Measurements from ENCODE around the gene YWHAG.
"Not testable (repeated sequence)": the region's sequence is repeated elsewhere in the genome, so short reads cannot be mapped to it uniquely, and the experiment has no call there.

The YWHAG gene

GRCh38 chr7:76397409-76398183 is 38.8 kb upstream of the YWHAG start:
- H2AFZ ChIP-seq (ENCODE audit: low read length): no peak overlapping the region
- H3K9me2 ChIP-seq (replicated peaks; ENCODE audit: low read depth, low read length): no peaks in the 10 kb centered on the region
- TF ChIP-seq EZH2phosphoT487 (IDR thresholded peaks at IDR 0.05; ENCODE audit: borderline replicate concordance) (no peak), CTCF (conservative IDR thresholded peaks at IDR 0.05; ENCODE audit: low read length) (no peak)
- H4K20me1 ChIP-seq (ENCODE audit: insufficient read depth, low read length, poor library complexity, severe bottlenecking): no peaks in the 10 kb centered on the region
- H3K9ac ChIP-seq (ENCODE audit: low read depth, low read length, poor library complexity, severe bottlenecking): no peak overlapping the region
- H3K9me3 ChIP-seq (ENCODE audit: insufficient read depth, low read depth, low read length): no peaks in the 10 kb centered on the region
- no peaks in the 10 kb centered on the region for H3K79me2 ChIP-seq (ENCODE audit: insufficient read depth, low read length)
- H3K4me1 ChIP-seq (ENCODE audit: insufficient read depth, low read length, poor library complexity, severe bottlenecking): peaks cover 6% of the 10 kb centered on the region
- no peaks in the 10 kb centered on the region for H3K36me3 ChIP-seq (ENCODE audit: insufficient read depth, low read length)
- H3F3A ChIP-seq (ENCODE audit: low read depth): no peaks in the 10 kb centered on the region
- H3K27me3 ChIP-seq (ENCODE audit: insufficient read depth, low read length, poor library complexity, severe bottlenecking): no peaks in the 10 kb centered on the region
- no peak overlapping the region for H3K4me2 ChIP-seq (ENCODE audit: low read depth, low read length, poor library complexity, severe bottlenecking)
- H3K4me3 ChIP-seq (ENCODE audit: low read length, poor library complexity, severe bottlenecking): no peak overlapping the region

- Histone ChIP-seq H3K27me3 (ENCODE audit: insufficient read depth, low read length, poor library complexity, severe bottlenecking) (no peaks in the 10 kb centered on the region), H3K79me2 (ENCODE audit: insufficient read depth, low read length) (no peaks in the 10 kb centered on the region), H3K4me2 (ENCODE audit: low read depth, low read length, poor library complexity, severe bottlenecking) (no peak overlapping the region), H3K9me3 (ENCODE audit: insufficient read depth, low read depth, low read length) (no peaks in the 10 kb centered on the region), H4K20me1 (ENCODE audit: insufficient read depth, low read length, poor library complexity, severe bottlenecking) (no peaks in the 10 kb centered on the region), H3K4me1 (ENCODE audit: insufficient read depth, low read length, poor library complexity, severe bottlenecking) (peaks cover 9% of the 10 kb centered on the region), H3K36me3 (ENCODE audit: insufficient read depth, low read length) (no peaks in the 10 kb centered on the region), H3K9me2 (replicated peaks; ENCODE audit: low read depth, low read length) (no peaks in the 10 kb centered on the region), H3K4me3 (ENCODE audit: low read length, poor library complexity, severe bottlenecking) (no peak overlapping the region), H2AFZ (ENCODE audit: low read length) (no peak overlapping the region), H3F3A (ENCODE audit: low read depth) (no peaks in the 10 kb centered on the region), H3K9ac (ENCODE audit: low read depth, low read length, poor library complexity, severe bottlenecking) (no peak overlapping the region)
- TF ChIP-seq CTCF (conservative IDR thresholded peaks at IDR 0.05; ENCODE audit: low read length) (no peak), EZH2phosphoT487 (IDR thresholded peaks at IDR 0.05; ENCODE audit: borderline replicate concordance) (no peak)
Measured at GRCh38 chr7:76396864-76397263, 38.1 kb upstream of the YWHAG start.

- H3K4me2 ChIP-seq (ENCODE audit: low read depth, low read length, poor library complexity, severe bottlenecking): no peak overlapping the region
- no peaks in the 10 kb centered on the region for H4K20me1 ChIP-seq (ENCODE audit: insufficient read depth, low read length, poor library complexity, severe bottlenecking)
- H2AFZ ChIP-seq (ENCODE audit: low read length): no peak overlapping the region
- H3K9me3 ChIP-seq (ENCODE audit: insufficient read depth, low read depth, low read length): no peaks in the 10 kb centered on the region
- H3K36me3 ChIP-seq (ENCODE audit: insufficient read depth, low read length): no peaks in the 10 kb centered on the region
- TF ChIP-seq EZH2phosphoT487 (IDR thresholded peaks at IDR 0.05; ENCODE audit: borderline replicate concordance): no peak
- no peak for TF ChIP-seq CTCF (conservative IDR thresholded peaks at IDR 0.05; ENCODE audit: low read length)
- peaks cover 9% of the 10 kb centered on the region for H3K4me1 ChIP-seq (ENCODE audit: insufficient read depth, low read length, poor library complexity, severe bottlenecking)
- H3F3A ChIP-seq (ENCODE audit: low read depth): no peaks in the 10 kb centered on the region
- no peak overlapping the region for H3K4me3 ChIP-seq (ENCODE audit: low read length, poor library complexity, severe bottlenecking)
- no peaks in the 10 kb centered on the region for H3K79me2 ChIP-seq (ENCODE audit: insufficient read depth, low read length)
- H3K27me3 ChIP-seq (ENCODE audit: insufficient read depth, low read length, poor library complexity, severe bottlenecking): no peaks in the 10 kb centered on the region
- H3K9me2 ChIP-seq (replicated peaks; ENCODE audit: low read depth, low read length): no peaks in the 10 kb centered on the region
- H3K9ac ChIP-seq (ENCODE audit: low read depth, low read length, poor library complexity, severe bottlenecking): no peak overlapping the region
Measured at GRCh38 chr7:76395965-76396726, 37.4 kb upstream of the YWHAG start.

GRCh38 chr7:76395605-76395964 is 36.8 kb upstream of the YWHAG start:
- not testable (repeated sequence) for H3K9me2 ChIP-seq (replicated peaks; ENCODE audit: low read depth, low read length); H3K27me3 ChIP-seq (ENCODE audit: insufficient read depth, low read length, poor library complexity, severe bottlenecking); H3K4me2 ChIP-seq (ENCODE audit: low read depth, low read length, poor library complexity, severe bottlenecking); H3K4me1 ChIP-seq (ENCODE audit: insufficient read depth, low read length, poor library complexity, severe bottlenecking); H2AFZ ChIP-seq (ENCODE audit: low read length); H4K20me1 ChIP-seq (ENCODE audit: insufficient read depth, low read length, poor library complexity, severe bottlenecking); H3K4me3 ChIP-seq (ENCODE audit: low read length, poor library complexity, severe bottlenecking); H3F3A ChIP-seq (ENCODE audit: low read depth); H3K79me2 ChIP-seq (ENCODE audit: insufficient read depth, low read length); H3K9ac ChIP-seq (ENCODE audit: low read depth, low read length, poor library complexity, severe bottlenecking); H3K9me3 ChIP-seq (ENCODE audit: insufficient read depth, low read depth, low read length); H3K36me3 ChIP-seq (ENCODE audit: insufficient read depth, low read length)
